K562 (cell line): ENCODE results near the gene TNFRSF18. TPM values are rescaled to one million over a fixed set of nuclear protein-coding genes. Genes with fewer than 3 reads are reported as not detected.
A peak's percentile ranks its signal among the peaks of the same experiment; 100 is the strongest.

Source experiments
- ATAC-seq: fragments of 200-7000 bp; cut with Tn5 transposase; 3 replicates; pipeline ENCODE4 v1.9.1; 2020; ENCODE audit warnings: moderate library complexity
- BruUV-seq: library from RNA; stranded (reverse); fragments of 400-500 nt; replicated peaks from 2 replicates; lab custom pipeline; 2021; lab: Mats Ljungman, UMichigan
- CTCF ChIA-PET: fragments of 300-600 bp; formaldehyde crosslinking; extraction: SDS; loops from one replicate; lab custom pipeline; 2021; ENCODE audit warnings: low intra/inter-chr PET ratio; lab: Yijun Ruan, JAX
- POLR2A ChIA-PET: fragments of 300-600, 350-650 bp; sonication (Branson Sonifier 250); formaldehyde crosslinking; extraction: SDS; loops from one replicate; lab custom pipeline; 2021; ENCODE audit warnings: antibody characterized with exemption, inconsistent platforms; lab: Yijun Ruan, JAX
- DNase-seq, 4 experiments: peaks; one replicate each; pipeline versions ENCODE4 v3.0.0 to v3.0.0-alpha.2; 2011 to 2018; ENCODE audit warnings: low spot score in 3 of 4, mixed read lengths in 3 of 4; ENCODE audit errors: extremely low read depth in 1 of 4
- FAIRE-seq: peaks from 2 replicates; lab custom pipeline; 2011; peaks lifted over from hg19 to GRCh38; lab: Jason Lieb, UNC
- H2AFZ ChIP-seq: 2 replicates; pipeline ENCODE4 v1.6.0; 2011; ENCODE audit warnings: low read depth, low read length, control low read depth, inconsistent platforms
- H3K27ac ChIP-seq: fragments of 200-600 bp; 3 replicates; pipeline ENCODE4 v1.8.0; 2011; ENCODE audit warnings: low read depth, mild to moderate bottlenecking, control low read depth, inconsistent platforms, low read length, moderate library complexity, mixed read lengths; ENCODE audit errors: extremely low read depth
- H3K27me3 ChIP-seq, 2 experiments: fragments of 300-600 bp in 1 of 2; 2 replicates in 1 of 2; 3 replicates in 1 of 2; pipeline versions ENCODE4 v1.6.0 to v1.8.0; 2011; ENCODE audit warnings: inconsistent platforms in 2 of 2, low read length in 2 of 2, mild to moderate bottlenecking in 1 of 2, mixed read lengths in 1 of 2, moderate library complexity in 1 of 2; ENCODE audit not compliant: control insufficient read depth in 2 of 2, insufficient read depth in 2 of 2
- H3K36me3 ChIP-seq: fragments of 300-600 bp; 3 replicates; pipeline ENCODE4 v1.8.0; 2011; ENCODE audit warnings: mild to moderate bottlenecking, low read length, inconsistent platforms; ENCODE audit not compliant: control insufficient read depth, insufficient read depth
- H3K4me1 ChIP-seq, 2 experiments: fragments of 200-600 bp in 1 of 2; replicated peaks in 1 of 2; 2 replicates in 1 of 2; 3 replicates in 1 of 2; pipeline versions ENCODE4 v1.5.1 to v1.8.0; 2011; ENCODE audit warnings: inconsistent platforms in 2 of 2, low read length in 2 of 2, mild to moderate bottlenecking in 1 of 2, mixed read lengths in 1 of 2, moderate library complexity in 1 of 2; ENCODE audit not compliant: control insufficient read depth in 2 of 2, insufficient read depth in 2 of 2
- H3K4me2 ChIP-seq: 2 replicates; pipeline ENCODE4 v1.6.1; 2011; ENCODE audit warnings: low read length, control low read depth, inconsistent platforms, mixed read lengths; ENCODE audit not compliant: insufficient read depth
- H3K4me3 ChIP-seq: fragments of 200-600 bp; sonication (generic), shearing (Covaris generic); 2 replicates; pipeline ENCODE4 v1.5.1; 2016; ENCODE audit warnings: control low read depth, inconsistent platforms
- H3K79me2 ChIP-seq: fragments of 200-600 bp; 3 replicates; pipeline ENCODE4 v1.8.0; 2011; ENCODE audit warnings: low read length, inconsistent platforms; ENCODE audit not compliant: control insufficient read depth, insufficient read depth
- H3K9ac ChIP-seq, 2 experiments: 2 replicates each; pipeline versions ENCODE4 v1.6.0 to v1.6.1; 2011; ENCODE audit warnings: low read depth in 2 of 2, low read length in 2 of 2, control low read depth in 1 of 2, inconsistent platforms in 1 of 2, mild to moderate bottlenecking in 1 of 2, mixed read lengths in 1 of 2; ENCODE audit not compliant: insufficient read depth in 1 of 2
- H3K9me1 ChIP-seq: one replicate; pipeline ENCODE4 v1.6.0; 2011; ENCODE audit warnings: inconsistent platforms, mild to moderate bottlenecking, low read length, moderate library complexity; ENCODE audit not compliant: control insufficient read depth, insufficient read depth
- H3K9me3 ChIP-seq: replicated peaks from 2 replicates; pipeline ENCODE4 v1.5.1; 2011; ENCODE audit warnings: low read depth, low read length, inconsistent platforms; ENCODE audit not compliant: control insufficient read depth, insufficient read depth
- H4K20me1 ChIP-seq: replicated peaks from 2 replicates; pipeline ENCODE4 v1.6.1; 2011; ENCODE audit warnings: low read length, inconsistent platforms, mixed read lengths; ENCODE audit not compliant: control insufficient read depth, insufficient read depth
- C11orf30 ChIP-seq: fragments of 450-650 bp; IDR thresholded peaks from 2 replicates; pipeline ENCODE4 v1.6.1; 2016; ENCODE audit warnings: low read depth, mild to moderate bottlenecking
- ESRRA ChIP-seq: fragments of 450-650 bp; IDR thresholded peaks from 2 replicates; pipeline ENCODE4 v1.6.1; 2014; ENCODE audit warnings: low read depth, mild to moderate bottlenecking, moderate library complexity, borderline replicate concordance
- HDAC8 ChIP-seq: fragments of 450-650 bp; IDR thresholded peaks from 2 replicates; pipeline ENCODE4 v1.6.1; 2016; ENCODE audit warnings: mild to moderate bottlenecking, missing genetic modification characterization, moderate library complexity, missing compliant biosample characterization
- POLR2G ChIP-seq: fragments of 200-400 bp; formaldehyde crosslinking; IDR thresholded peaks from 2 replicates; pipeline ENCODE4 v1.6.1; 2017; ENCODE audit warnings: low read depth, mild to moderate bottlenecking, antibody characterized with exemption, low read length, moderate library complexity
- ZNF174 ChIP-seq: fragments of 250-450 bp; sonication (Bioruptor Pico); IDR thresholded peaks from 2 replicates; pipeline ENCODE4 v1.4.0; 2020; ENCODE audit warnings: mild to moderate bottlenecking
- ZNF318 ChIP-seq, 2 experiments: fragments of 450-650 bp; IDR thresholded peaks; 2 replicates each; pipeline ENCODE4 v1.6.1; 2016; ENCODE audit warnings: mild to moderate bottlenecking in 2 of 2, borderline replicate concordance in 1 of 2, low read depth in 1 of 2, moderate library complexity in 1 of 2
- WGBS: fragments of 100-300 bp; shearing (Covaris generic); methylation state at CpG from one replicate; pipeline ENCODE4 v1.1.6; 2016; ENCODE audit warnings: low coverage, mixed read lengths; ENCODE audit not compliant: insufficient coverage; ENCODE audit errors: missing lambda C conversion rate; 5-methylcytosine and 5-hydroxymethylcytosine counted together
- in situ Hi-C: fragments of 300-500 bp; cut with MboI; formaldehyde crosslinking; loops from 4 replicates; pipeline ENCODE4 v1.15.0; 2018; ENCODE audit warnings: inconsistent platforms, mixed read lengths
- intact Hi-C: fragments of 100-400 bp; cut with micrococcal nuclease; formaldehyde crosslinking; loops from 2 replicates; pipeline ENCODE4 v1.14.2; 2022
- polyA plus RNA-seq, 8 experiments: library from polyadenylated mRNA; depleted of rRNA in 4 of 8; stranded (reverse) in 5 of 8; unstranded in 3 of 8; fragments of >200 nt; fragmentation: Nextera tagmentation in 2 of 8; fragmentation: Illumina TruSeq in 1 of 8; extraction: Ambion mirVana in 2 of 8; extraction: Trizol in 1 of 8; gene quantifications; 2 replicates each; pipeline versions ENCODE4 v1.2.1 to v1.2.3, GENCODE V29; 2011 to 2014; ENCODE audit warnings: inconsistent platforms in 1 of 8, missing spikeins in 1 of 8
- total RNA-seq, 7 experiments: library from RNA; depleted of rRNA in 6 of 7; stranded (reverse); fragments of >200 nt in 6 of 7; fragmentation: Illumina TruSeq in 2 of 7; extraction: Trizol in 2 of 7; gene quantifications; 2 replicates each; pipeline versions ENCODE4 v1.2.1 to v1.2.3, GENCODE V29; 2011 to 2021; ENCODE audit warnings: low replicate concordance in 1 of 7

TNFRSF18 gene
- total and polyA plus RNA-seq, 9 of the 15 experiments (the other 6 are each of a cell fraction or from before 2014, with no cell fraction given): 0.24 to 0.27 TPM; not detected in 7

- H3K9me3 ChIP-seq: no peaks in the 10 kb centered on the region
- no peak overlapping the region for H2AFZ ChIP-seq
- WGBS: 57% methylated on average over 22 of the region's 23 CpGs
- no peaks in the 10 kb centered on the region for H4K20me1 ChIP-seq
- ChIA-PET CTCF (no interaction called here), POLR2A (interaction anchor here (1.2 kb wide), 1 partner anchor 12 kb away, joined by 3 read pairs; no protein-coding TSS in a partner anchor)
- no peaks in the 10 kb centered on the region for H3K79me2 ChIP-seq
- H3K4me1 ChIP-seq: peaks cover 0 to 91% of the 10 kb centered on the region in 2 experiments; a peak in 3 of 5 replicates
- intact Hi-C loops (no loop called here), in situ Hi-C loops (no loop called here)
- no peak overlapping the region for H3K27ac ChIP-seq
- BruUV-seq: no TSS peak
- no peaks in the 10 kb centered on the region for H3K27me3 ChIP-seq
- no peak overlapping the region for H3K4me3 ChIP-seq
- no peaks in the 10 kb centered on the region for H3K36me3 ChIP-seq
- FAIRE-seq: no peak
- H3K9ac ChIP-seq: no peak overlapping the region; a peak in 1 of 4 replicates
- TF ChIP-seq POLR2G (peak; percentile 63), C11orf30 (no peak)
- no peaks in the 10 kb centered on the region for H3K9me1 ChIP-seq
- DNase-seq: peak in 2 of 4 experiments; percentile 44 to 45
- ATAC-seq: no peak
- no peak overlapping the region for H3K4me2 ChIP-seq
Measured at GRCh38 chr1:1240822-1241587, 34.6 kb upstream of the TNFRSF18 start.

GRCh38 chr1:1240348-1240732 lies 33.9 kb upstream of the TNFRSF18 start:
- in situ Hi-C loops: no loop called here
- ChIA-PET POLR2A (interaction anchor here (1.2 kb wide), 1 partner anchor 9 kb away, joined by 6 read pairs; no protein-coding TSS in a partner anchor), CTCF (no interaction called here)
- no peaks in the 10 kb centered on the region for H4K20me1 ChIP-seq
- no peaks in the 10 kb centered on the region for H3K79me2 ChIP-seq
- no peak for ATAC-seq
- H3K27me3 ChIP-seq: no peaks in the 10 kb centered on the region
- H3K4me3 ChIP-seq: no peak overlapping the region
- 73% methylated on average over 3 of the region's 11 CpGs for WGBS
- no peaks in the 10 kb centered on the region for H3K36me3 ChIP-seq
- no peak overlapping the region for H3K27ac ChIP-seq
- no peak overlapping the region for H2AFZ ChIP-seq
- no TSS peak for BruUV-seq
- no peaks in the 10 kb centered on the region for H3K9me3 ChIP-seq
- H3K9me1 ChIP-seq: no peaks in the 10 kb centered on the region
- FAIRE-seq: no peak
- DNase-seq: no peak
- H3K9ac ChIP-seq: peak overlapping the region in 1 of 2 experiments; percentile 85; a peak in 2 of 4 replicates
- no peak overlapping the region for H3K4me2 ChIP-seq
- intact Hi-C loops: no loop called here
- H3K4me1 ChIP-seq: peaks cover 0 to 91% of the 10 kb centered on the region in 2 experiments; a peak in 3 of 5 replicates
- no peak for TF ChIP-seq ZNF174 (CRISPR knock-in tag)
- no peak for TF ChIP-seq ESRRA
- no peak for TF ChIP-seq ZNF318 (IDR thresholded peaks at IDR 0.05; ENCODE audit: borderline replicate concordance in 1 of 2, low read depth in 1 of 2)
- TF ChIP-seq HDAC8: no peak
